ENCODE data around the gene TMEM50B. TPM values are rescaled to one million over a fixed set of nuclear protein-coding genes. Genes with fewer than 3 reads are reported as not detected.
"Not testable (repeated sequence)": the region's sequence is repeated elsewhere in the genome, so short reads cannot be mapped to it uniquely, and the experiment has no call there.

The TMEM50B gene
- total and polyA plus RNA-seq, 4 donors, result 43.7 to 80.9 (median 68.3) TPM

GRCh38 chr21:33419538-33420123 lies 60.1 kb downstream of the TMEM50B start:
- Histone ChIP-seq H3K4me1 (ENCODE audit: control insufficient read depth, insufficient read depth, low read length) (no peaks in the 10 kb centered on the region), H3K9me3 (ENCODE audit: control insufficient read depth, insufficient read depth, low read length) (no peaks in the 10 kb centered on the region), H3K27ac (ENCODE audit: low read depth, low read length) (no peak overlapping the region), H3K36me3 (ENCODE audit: control insufficient read depth, insufficient read depth, low read length) (peaks cover 45% of the 10 kb centered on the region), H3K27me3 (ENCODE audit: control insufficient read depth, insufficient read depth, low read length) (no peaks in the 10 kb centered on the region), H3K4me3 (ENCODE audit: low read depth, low read length) (no peak overlapping the region)
- no peak for DNase-seq (ENCODE audit: low read depth in 4 of 6, low spot score in 6 of 6)
- WGBS (ENCODE audit: insufficient coverage), result 83% methylated on average over 1 of the region's 12 CpGs

GRCh38 chr21:33418691-33419090 lies 61.1 kb downstream of the TMEM50B start:
- H3K4me3 ChIP-seq (ENCODE audit: low read depth, low read length), result no peak overlapping the region
- H3K4me1 ChIP-seq (ENCODE audit: control insufficient read depth, insufficient read depth, low read length), result no peaks in the 10 kb centered on the region
- peaks cover 38% of the 10 kb centered on the region for H3K36me3 ChIP-seq (ENCODE audit: control insufficient read depth, insufficient read depth, low read length)
- H3K9me3 ChIP-seq (ENCODE audit: control insufficient read depth, insufficient read depth, low read length), result no peaks in the 10 kb centered on the region
- H3K27me3 ChIP-seq (ENCODE audit: control insufficient read depth, insufficient read depth, low read length), result no peaks in the 10 kb centered on the region
- H3K27ac ChIP-seq (ENCODE audit: low read depth, low read length), result no peak overlapping the region
- WGBS (ENCODE audit: insufficient coverage), result 67% methylated on average over 2 of the region's 2 CpGs
- peak in 1 of 6 donors; percentile 26 for DNase-seq (ENCODE audit: low read depth in 4 of 6, low spot score in 6 of 6)

GRCh38 chr21:33414926-33415325 lies 64.8 kb downstream of the TMEM50B start:
- DNase-seq (ENCODE audit: low read depth in 4 of 6, low spot score in 6 of 6), result no peak
- 95% methylated on average over 10 of the region's 11 CpGs for WGBS (ENCODE audit: insufficient coverage)
- no peaks in the 10 kb centered on the region for H3K4me1 ChIP-seq (ENCODE audit: control insufficient read depth, insufficient read depth, low read length)
- H3K27me3 ChIP-seq (ENCODE audit: control insufficient read depth, insufficient read depth, low read length), result no peaks in the 10 kb centered on the region
- H3K4me3 ChIP-seq (ENCODE audit: low read depth, low read length), result no peak overlapping the region
- H3K27ac ChIP-seq (ENCODE audit: low read depth, low read length), result no peak overlapping the region
- H3K9me3 ChIP-seq (ENCODE audit: control insufficient read depth, insufficient read depth, low read length), result no peaks in the 10 kb centered on the region
- H3K36me3 ChIP-seq (ENCODE audit: control insufficient read depth, insufficient read depth, low read length), result peaks cover 30% of the 10 kb centered on the region

- DNase-seq (ENCODE audit: low read depth in 4 of 6, low spot score in 6 of 6), result no peak
- 86% methylated on average over 14 of the region's 14 CpGs for WGBS (ENCODE audit: insufficient coverage)
- Histone ChIP-seq H3K36me3 (ENCODE audit: control insufficient read depth, insufficient read depth, low read length) (peaks cover 26% of the 10 kb centered on the region), H3K9me3 (ENCODE audit: control insufficient read depth, insufficient read depth, low read length) (no peaks in the 10 kb centered on the region), H3K4me3 (ENCODE audit: low read depth, low read length) (no peak overlapping the region), H3K27ac (ENCODE audit: low read depth, low read length) (no peak overlapping the region), H3K27me3 (ENCODE audit: control insufficient read depth, insufficient read depth, low read length) (no peaks in the 10 kb centered on the region), H3K4me1 (ENCODE audit: control insufficient read depth, insufficient read depth, low read length) (no peaks in the 10 kb centered on the region)
Observed at GRCh38 chr21:33414068-33414467, 65.7 kb downstream of the TMEM50B start.

GRCh38 chr21:33412832-33413519 lies 66.8 kb downstream of the TMEM50B start:
- Histone ChIP-seq H3K36me3 (ENCODE audit: control insufficient read depth, insufficient read depth, low read length) (peaks cover 26% of the 10 kb centered on the region), H3K4me3 (ENCODE audit: low read depth, low read length) (no peak overlapping the region), H3K4me1 (ENCODE audit: control insufficient read depth, insufficient read depth, low read length) (no peaks in the 10 kb centered on the region), H3K27me3 (ENCODE audit: control insufficient read depth, insufficient read depth, low read length) (no peaks in the 10 kb centered on the region), H3K9me3 (ENCODE audit: control insufficient read depth, insufficient read depth, low read length) (no peaks in the 10 kb centered on the region), H3K27ac (ENCODE audit: low read depth, low read length) (no peak overlapping the region)
- WGBS (ENCODE audit: insufficient coverage), result 63% methylated on average over 5 of the region's 9 CpGs
- no peak for DNase-seq (ENCODE audit: low read depth in 4 of 6, low spot score in 6 of 6)

- not testable (repeated sequence) for H3K27me3 ChIP-seq (ENCODE audit: control insufficient read depth, insufficient read depth, low read length); H3K4me3 ChIP-seq (ENCODE audit: low read depth, low read length); H3K27ac ChIP-seq (ENCODE audit: low read depth, low read length); H3K4me1 ChIP-seq (ENCODE audit: control insufficient read depth, insufficient read depth, low read length); DNase-seq (ENCODE audit: low read depth in 4 of 6, low spot score in 6 of 6); H3K9me3 ChIP-seq (ENCODE audit: control insufficient read depth, insufficient read depth, low read length)
- WGBS (ENCODE audit: insufficient coverage), result 96% methylated on average over 10 of the region's 12 CpGs
- peaks cover 26% of the 10 kb centered on the region for H3K36me3 ChIP-seq (ENCODE audit: control insufficient read depth, insufficient read depth, low read length)
Observed at GRCh38 chr21:33412439-33412831, 67.3 kb downstream of the TMEM50B start.

GRCh38 chr21:33411949-33412430 lies 67.8 kb downstream of the TMEM50B start:
- peaks cover 26% of the 10 kb centered on the region for H3K36me3 ChIP-seq (ENCODE audit: control insufficient read depth, insufficient read depth, low read length)
- no peak overlapping the region for H3K4me3 ChIP-seq (ENCODE audit: low read depth, low read length)
- WGBS (ENCODE audit: insufficient coverage), result 81% methylated on average over 3 of the region's 8 CpGs
- no peak for DNase-seq (ENCODE audit: low read depth in 4 of 6, low spot score in 6 of 6)
- no peak overlapping the region for H3K27ac ChIP-seq (ENCODE audit: low read depth, low read length)
- H3K27me3 ChIP-seq (ENCODE audit: control insufficient read depth, insufficient read depth, low read length), result no peaks in the 10 kb centered on the region
- H3K9me3 ChIP-seq (ENCODE audit: control insufficient read depth, insufficient read depth, low read length), result no peaks in the 10 kb centered on the region
- H3K4me1 ChIP-seq (ENCODE audit: control insufficient read depth, insufficient read depth, low read length), result no peaks in the 10 kb centered on the region

- Histone ChIP-seq H3K4me3 (ENCODE audit: low read depth, low read length) (no peak overlapping the region), H3K4me1 (ENCODE audit: control insufficient read depth, insufficient read depth, low read length) (peaks cover 22% of the 10 kb centered on the region), H3K27me3 (ENCODE audit: control insufficient read depth, insufficient read depth, low read length) (no peaks in the 10 kb centered on the region), H3K36me3 (ENCODE audit: control insufficient read depth, insufficient read depth, low read length) (peaks cover 8% of the 10 kb centered on the region), H3K9me3 (ENCODE audit: control insufficient read depth, insufficient read depth, low read length) (no peaks in the 10 kb centered on the region), H3K27ac (ENCODE audit: low read depth, low read length) (no peak overlapping the region)
- no CpG with 5 or more reads among the region's 5 CpGs for WGBS (ENCODE audit: insufficient coverage)
- no peak for DNase-seq (ENCODE audit: low read depth in 4 of 6, low spot score in 6 of 6)
Observed at GRCh38 chr21:33406493-33406892, 73.3 kb downstream of the TMEM50B start.

GRCh38 chr21:33403786-33404585 lies 75.8 kb downstream of the TMEM50B start:
- no peaks in the 10 kb centered on the region for H3K36me3 ChIP-seq (ENCODE audit: control insufficient read depth, insufficient read depth, low read length)
- peak in 5 of 6 donors; percentile 24 to 81 (median 42) for DNase-seq (ENCODE audit: low read depth in 4 of 6, low spot score in 6 of 6)
- peak overlapping the region; percentile 91 for H3K27ac ChIP-seq (ENCODE audit: low read depth, low read length)
- no peaks in the 10 kb centered on the region for H3K9me3 ChIP-seq (ENCODE audit: control insufficient read depth, insufficient read depth, low read length)
- H3K27me3 ChIP-seq (ENCODE audit: control insufficient read depth, insufficient read depth, low read length), result no peaks in the 10 kb centered on the region
- peak overlapping the region; percentile 72 for H3K4me3 ChIP-seq (ENCODE audit: low read depth, low read length)
- WGBS (ENCODE audit: insufficient coverage), result 2% methylated on average over 43 of the region's 47 CpGs
- peaks cover 22% of the 10 kb centered on the region for H3K4me1 ChIP-seq (ENCODE audit: control insufficient read depth, insufficient read depth, low read length)

Measured in spinal cord (tissue), 10 donors.